Hepatocyte (in vitro differentiated cells): ENCODE measurements around the gene APBB2.

ENCODE experiments used
- EZH2phosphoT487 ChIP-seq: fragments of 200-600 bp; sonication (generic); IDR thresholded peaks from one replicate; pipeline ENCODE4 v1.6.1; 2018; ENCODE audit warnings: antibody characterized with exemption, mild to moderate bottlenecking, low read depth, moderate library complexity; ENCODE audit not compliant: unreplicated experiment, severe bottlenecking
- TF ChIP-seq, protein P1 (sequence below): fragments of 200-600 bp; sonication (generic); IDR thresholded peaks from 2 replicates; pipeline ENCODE4 v1.5.1; 2016; ENCODE audit warnings: antibody characterized with exemption, mild to moderate bottlenecking; ENCODE audit not compliant: poor library complexity

DNA sequence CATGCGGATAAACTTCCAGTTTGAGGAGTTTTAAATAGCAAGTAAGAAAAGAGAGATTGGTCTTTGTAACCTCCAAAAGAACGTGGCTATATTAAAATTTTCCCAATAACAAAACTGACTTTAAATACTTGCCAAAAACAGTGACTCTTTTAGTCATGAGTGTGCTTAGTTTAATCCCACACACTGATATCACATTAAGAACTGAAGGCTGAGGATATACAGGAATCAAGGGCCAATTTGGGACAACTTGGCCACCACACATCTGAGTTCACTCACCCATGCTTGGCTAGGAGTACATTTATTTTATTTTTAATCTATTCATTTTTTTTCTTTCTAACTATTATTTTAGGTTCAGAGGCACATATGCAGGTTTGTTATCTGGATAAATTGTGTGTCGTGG lies 110.2 kb downstream of the APBB2 start:
- TF ChIP-seq EZH2phosphoT487 = no peak
- TF ChIP-seq, protein P1, sequence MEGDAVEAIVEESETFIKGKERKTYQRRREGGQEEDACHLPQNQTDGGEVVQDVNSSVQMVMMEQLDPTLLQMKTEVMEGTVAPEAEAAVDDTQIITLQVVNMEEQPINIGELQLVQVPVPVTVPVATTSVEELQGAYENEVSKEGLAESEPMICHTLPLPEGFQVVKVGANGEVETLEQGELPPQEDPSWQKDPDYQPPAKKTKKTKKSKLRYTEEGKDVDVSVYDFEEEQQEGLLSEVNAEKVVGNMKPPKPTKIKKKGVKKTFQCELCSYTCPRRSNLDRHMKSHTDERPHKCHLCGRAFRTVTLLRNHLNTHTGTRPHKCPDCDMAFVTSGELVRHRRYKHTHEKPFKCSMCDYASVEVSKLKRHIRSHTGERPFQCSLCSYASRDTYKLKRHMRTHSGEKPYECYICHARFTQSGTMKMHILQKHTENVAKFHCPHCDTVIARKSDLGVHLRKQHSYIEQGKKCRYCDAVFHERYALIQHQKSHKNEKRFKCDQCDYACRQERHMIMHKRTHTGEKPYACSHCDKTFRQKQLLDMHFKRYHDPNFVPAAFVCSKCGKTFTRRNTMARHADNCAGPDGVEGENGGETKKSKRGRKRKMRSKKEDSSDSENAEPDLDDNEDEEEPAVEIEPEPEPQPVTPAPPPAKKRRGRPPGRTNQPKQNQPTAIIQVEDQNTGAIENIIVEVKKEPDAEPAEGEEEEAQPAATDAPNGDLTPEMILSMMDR = no peak
